Right lobe of liver (tissue), 6 donors: ENCODE results near the gene DLGAP5. TPM values are rescaled to one million over a fixed set of nuclear protein-coding genes. Genes with fewer than 3 reads are reported as not detected.

Source experiments
- ATAC-seq, 4 donors: fragments of 200-7000 bp; cut with Tn5 transposase; one replicate each; pipeline ENCODE4 v1.9.1; 2020; ENCODE audit warnings: mild to moderate bottlenecking in 4 of 4, moderate library complexity in 4 of 4
- DNase-seq, 3 donors: peaks; one replicate each; pipeline ENCODE4 v3.0.0-alpha.2; 2020
- H3K27ac ChIP-seq, 3 donors: fragments of 200-600 bp; one replicate each; pipeline ENCODE4 v1.8.0; 2022
- H3K27me3 ChIP-seq, 2 donors: fragments of 200-600 bp; one replicate each; pipeline ENCODE4 v1.8.0; 2022
- H3K36me3 ChIP-seq, 4 donors: fragments of 200-600 bp; sonication (generic) in 1 of 4; one replicate each; pipeline versions ENCODE4 v1.5.1 to v1.8.0; 2017 to 2022; ENCODE audit warnings: control low read depth in 1 of 4
- H3K4me1 ChIP-seq, 4 donors: fragments of 200-600 bp; sonication (generic) in 1 of 4; one replicate each; pipeline versions ENCODE4 v1.5.1 to v1.8.0; 2017 to 2022; ENCODE audit warnings: control low read depth in 1 of 4
- H3K4me3 ChIP-seq, 3 donors: fragments of 200-600 bp; one replicate each; pipeline ENCODE4 v1.8.0; 2022
- H3K9me3 ChIP-seq, 4 donors: fragments of 200-600 bp; sonication (generic) in 1 of 4; one replicate each; pipeline versions ENCODE4 v1.5.1 to v1.8.0; 2017 to 2022; ENCODE audit warnings: control low read depth in 1 of 4
- POLR2A ChIP-seq: fragments of 450-650 bp; IDR thresholded peaks from one replicate; pipeline ENCODE4 v1.6.1; 2017; ENCODE audit warnings: antibody characterized with exemption, mild to moderate bottlenecking
- WGBS: methylation state at CpG from one replicate; pipeline ENCODE4 v1.1.6; 2018; ENCODE audit warnings: low coverage, low lambda C conversion rate; ENCODE audit not compliant: insufficient coverage; ENCODE audit errors: missing lambda C conversion rate; 5-methylcytosine and 5-hydroxymethylcytosine counted together
- intact Hi-C, 2 donors: fragments of 100-400 bp; cut with DNase I; formaldehyde crosslinking; loops; one replicate each; pipeline versions ENCODE4 v1.11.2 to v1.14.1; 2022
- total RNA-seq, 6 experiments: library from RNA; depleted of rRNA in 2 of 6; stranded (reverse); fragments of >200 nt in 2 of 6; fragmentation: NEBNext Ultra II Directional in 3 of 6; extraction: Animal tissue kit (Norgen Biotek cat#: 25700) in 3 of 6; gene quantifications; one replicate each; pipeline versions ENCODE4 v1.1.0 to v1.2.4, GENCODE V29; 2016 to 2023
- TF ChIP-seq, protein P1 (sequence below), 4 donors: fragments of 200-600 bp in 3 of 4; fragments of 450-650 bp in 1 of 4; IDR thresholded peaks; one replicate each; pipeline versions ENCODE4 v1.5.1 to v1.8.0; 2016 to 2022; ENCODE audit warnings: antibody characterized with exemption in 4 of 4, mild to moderate bottlenecking in 2 of 4
- donor health status: DM: no; HTN: yes; CAD: no.
- donor health status: DM: no; HTN: no; CAD: no.
- donor health status: DM: no; HTN: no; CAD: no.
- donor health status: DM: no; HTN: yes; CAD: no.
- donor health status: DM: no; HTN: yes; CAD: no.

DLGAP5 gene
- total RNA-seq, 6 experiments from 2014 or later, result 0.27 to 1.3 (median 0.86) TPM; not detected in 1

DNA sequence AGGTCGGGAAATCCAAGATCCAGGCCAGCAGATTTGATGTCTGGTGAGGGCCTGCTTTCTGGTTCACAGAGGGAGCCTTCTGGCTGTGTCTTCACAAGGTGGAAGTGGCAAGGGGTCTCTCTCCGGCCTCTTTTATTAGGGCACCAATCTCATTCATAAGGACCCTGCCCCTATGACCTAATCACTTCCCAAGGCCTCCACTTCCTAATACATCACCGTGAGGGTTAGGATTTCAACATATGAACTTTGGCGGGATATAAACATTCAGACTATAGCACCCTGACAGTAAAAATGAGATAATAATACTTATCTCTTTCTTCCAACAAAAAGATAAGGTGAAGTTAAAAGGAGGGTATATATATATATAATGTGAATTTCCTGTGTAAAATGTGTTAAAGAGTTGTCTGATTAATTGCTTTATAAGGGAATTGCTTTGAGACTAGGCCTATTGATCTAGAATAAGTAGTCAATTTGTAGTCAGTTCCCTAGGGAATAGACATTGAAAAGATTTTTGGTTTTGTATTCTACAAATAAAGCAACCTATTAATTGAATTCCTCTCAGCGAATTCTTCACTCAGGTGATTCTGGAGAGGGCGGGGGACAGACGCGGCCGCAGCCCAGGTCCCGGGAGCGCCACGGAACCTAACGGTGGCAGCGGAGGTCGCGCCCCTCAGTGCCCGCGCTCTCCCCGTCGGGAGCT, 62.8 kb downstream of the DLGAP5 start:
- no peak for DNase-seq
- intact Hi-C loops, result no loop called here
- TF ChIP-seq, protein P1, sequence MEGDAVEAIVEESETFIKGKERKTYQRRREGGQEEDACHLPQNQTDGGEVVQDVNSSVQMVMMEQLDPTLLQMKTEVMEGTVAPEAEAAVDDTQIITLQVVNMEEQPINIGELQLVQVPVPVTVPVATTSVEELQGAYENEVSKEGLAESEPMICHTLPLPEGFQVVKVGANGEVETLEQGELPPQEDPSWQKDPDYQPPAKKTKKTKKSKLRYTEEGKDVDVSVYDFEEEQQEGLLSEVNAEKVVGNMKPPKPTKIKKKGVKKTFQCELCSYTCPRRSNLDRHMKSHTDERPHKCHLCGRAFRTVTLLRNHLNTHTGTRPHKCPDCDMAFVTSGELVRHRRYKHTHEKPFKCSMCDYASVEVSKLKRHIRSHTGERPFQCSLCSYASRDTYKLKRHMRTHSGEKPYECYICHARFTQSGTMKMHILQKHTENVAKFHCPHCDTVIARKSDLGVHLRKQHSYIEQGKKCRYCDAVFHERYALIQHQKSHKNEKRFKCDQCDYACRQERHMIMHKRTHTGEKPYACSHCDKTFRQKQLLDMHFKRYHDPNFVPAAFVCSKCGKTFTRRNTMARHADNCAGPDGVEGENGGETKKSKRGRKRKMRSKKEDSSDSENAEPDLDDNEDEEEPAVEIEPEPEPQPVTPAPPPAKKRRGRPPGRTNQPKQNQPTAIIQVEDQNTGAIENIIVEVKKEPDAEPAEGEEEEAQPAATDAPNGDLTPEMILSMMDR (IDR thresholded peaks at IDR 0.05), result no peak
- TF ChIP-seq POLR2A, result no peak
- Histone ChIP-seq H3K9me3 (no peaks in the 10 kb centered on the region), H3K36me3 (no peaks in the 10 kb centered on the region), H3K4me3 (peak overlapping the region; percentile 45 to 53 (median 49)), H3K27ac (peak overlapping the region; percentile 39 to 82 (median 68)), H3K27me3 (no peaks in the 10 kb centered on the region), H3K4me1 (peaks cover 0 to 12% (median 0%) of the 10 kb centered on the region in 4 donors)
- no peak for ATAC-seq
- whole genome bisulfite sequencing, result 54% methylated on average over 5 of the region's 20 CpGs

DNA sequence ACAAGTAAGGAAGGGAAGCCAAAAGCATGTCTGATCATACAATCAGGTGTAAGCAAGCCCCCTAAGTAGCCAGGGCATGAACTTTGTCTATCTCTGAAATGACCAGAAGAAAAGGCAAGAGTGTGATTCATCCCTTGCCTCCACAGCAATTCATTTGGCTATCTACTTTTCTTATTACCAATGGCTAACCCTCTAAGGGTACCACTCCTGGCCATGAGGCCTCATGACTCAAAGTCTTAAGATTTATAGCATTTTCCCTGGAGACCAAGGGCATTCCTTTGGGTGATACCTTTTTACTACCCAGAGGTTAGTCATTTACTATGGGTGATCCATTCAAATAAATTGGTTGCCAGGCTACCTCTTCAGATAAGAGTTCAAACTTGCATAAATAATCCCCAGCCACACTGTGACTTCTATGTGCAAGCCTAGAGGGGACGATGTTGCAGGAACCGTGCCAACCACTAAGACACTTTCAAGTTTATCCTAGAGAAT, 63.9 kb downstream of the DLGAP5 start:
- intact Hi-C loops, result no loop called here
- 76% methylated on average over 2 of the region's 2 CpGs for WGBS
- peaks cover 0 to 12% (median 0%) of the 10 kb centered on the region in 4 donors for H3K4me1 ChIP-seq

DNA sequence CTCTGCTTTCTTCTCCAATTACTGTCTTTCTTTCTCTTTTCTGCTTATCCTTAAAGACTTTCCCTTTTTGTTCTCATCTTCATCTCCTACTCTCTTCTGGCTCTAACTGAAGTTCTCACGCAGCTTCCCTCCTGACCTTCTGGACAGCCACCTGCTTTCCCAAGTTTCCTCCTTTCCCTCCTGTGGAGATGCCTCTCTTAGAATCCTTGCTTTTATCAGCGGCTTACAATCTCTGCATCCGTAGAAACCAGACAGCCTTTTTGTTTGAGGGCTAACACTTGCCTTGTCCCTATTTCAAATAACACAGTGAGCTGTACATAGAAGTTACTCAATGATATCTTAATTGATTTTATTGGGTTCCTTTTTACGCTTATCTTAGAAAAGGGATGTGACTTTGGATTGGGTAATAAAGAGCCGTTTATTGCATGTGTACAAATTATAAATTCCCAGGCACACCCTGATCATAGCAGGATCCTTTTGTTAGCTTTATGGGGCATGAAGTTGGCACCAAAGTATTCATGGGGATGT, 64.4 kb downstream of the DLGAP5 start:
- peaks cover 0 to 12% (median 0%) of the 10 kb centered on the region in 4 donors for H3K4me1 ChIP-seq
- ATAC-seq (no peak), DNase-seq (no peak)
- H3K36me3 ChIP-seq, result no peaks in the 10 kb centered on the region
- TF ChIP-seq, protein P1 (IDR thresholded peaks at IDR 0.05), result no peak
- no peak for TF ChIP-seq POLR2A
- no peak overlapping the region for H3K27ac ChIP-seq
- H3K27me3 ChIP-seq, result no peaks in the 10 kb centered on the region
- 42% methylated on average over 4 of the region's 5 CpGs for WGBS
- intact Hi-C loops, result no loop called here
- H3K4me3 ChIP-seq, result no peak overlapping the region
- no peaks in the 10 kb centered on the region for H3K9me3 ChIP-seq

More for the DNA sequence above, 63.9 kb downstream of the DLGAP5 start:
- Histone ChIP-seq H3K27me3 (no peaks in the 10 kb centered on the region), H3K36me3 (no peaks in the 10 kb centered on the region), H3K4me3 (no peak overlapping the region), H3K9me3 (no peaks in the 10 kb centered on the region), H3K27ac (no peak overlapping the region)
- TF ChIP-seq POLR2A, result no peak
- TF ChIP-seq, protein P1 (IDR thresholded peaks at IDR 0.05), result no peak
- no peak for ATAC-seq
- no peak for DNase-seq

DNA sequence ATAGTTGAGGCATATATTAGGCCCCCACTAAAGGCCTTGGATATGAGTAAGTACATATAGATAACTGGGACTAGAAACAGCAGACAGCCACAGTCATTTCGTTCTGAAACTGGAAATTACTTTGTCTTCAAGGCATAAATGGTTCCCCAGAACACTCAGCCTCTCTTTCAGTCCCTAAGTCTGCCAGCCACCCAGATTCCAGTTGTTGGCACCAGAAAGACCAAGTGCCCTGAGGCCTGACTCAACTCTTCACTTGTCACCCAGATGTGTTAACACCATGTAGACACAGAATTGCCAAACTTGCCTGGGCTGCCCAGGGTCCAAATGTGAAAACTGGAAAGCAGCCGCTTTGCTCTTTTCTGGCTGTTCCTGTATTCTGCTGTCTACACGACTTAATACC, 65.4 kb downstream of the DLGAP5 start:
- H3K4me3 ChIP-seq, result no peak overlapping the region
- H3K27ac ChIP-seq, result no peak overlapping the region
- H3K9me3 ChIP-seq, result no peaks in the 10 kb centered on the region
- ATAC-seq (no peak), DNase-seq (no peak)
- H3K36me3 ChIP-seq, result no peaks in the 10 kb centered on the region
- H3K4me1 ChIP-seq, result peaks cover 0 to 12% (median 0%) of the 10 kb centered on the region in 4 donors
- H3K27me3 ChIP-seq, result no peaks in the 10 kb centered on the region
- TF ChIP-seq, protein P1 (IDR thresholded peaks at IDR 0.05), result no peak
- no peak for TF ChIP-seq POLR2A
- 56% methylated on average over 2 of the region's 3 CpGs for WGBS
- intact Hi-C loops, result no loop called here
